Endodermal cell (in vitro differentiated cells): ENCODE results near the gene NUBPL. TPM values are rescaled to one million over a fixed set of nuclear protein-coding genes. Genes with fewer than 3 reads are reported as not detected.

Experiments
- DNase-seq: peaks from one replicate; pipeline ENCODE4 v3.0.0-alpha.2; 2017
- H3K27ac ChIP-seq: 2 replicates; pipeline ENCODE4 v1.5.1; 2013; ENCODE audit warnings: mild to moderate bottlenecking, low read depth, low read length, moderate library complexity
- H3K27me3 ChIP-seq: 2 replicates; pipeline ENCODE4 v1.6.1; 2013; ENCODE audit warnings: mild to moderate bottlenecking, low read length, moderate library complexity; ENCODE audit not compliant: insufficient read depth, control insufficient read depth, poor library complexity, severe bottlenecking
- H3K36me3 ChIP-seq: 2 replicates; pipeline ENCODE4 v1.7.0; 2013; ENCODE audit warnings: mild to moderate bottlenecking, low read length, moderate library complexity; ENCODE audit not compliant: control insufficient read depth, insufficient read depth
- H3K4me1 ChIP-seq: one replicate; pipeline ENCODE4 v1.7.0; 2013; ENCODE audit warnings: low read length; ENCODE audit not compliant: control insufficient read depth, insufficient read depth
- H3K4me3 ChIP-seq: 2 replicates; pipeline ENCODE4 v1.5.1; 2013; ENCODE audit warnings: mild to moderate bottlenecking, low read length, moderate library complexity
- H3K9ac ChIP-seq: 2 replicates; pipeline ENCODE4 v1.6.1; 2013; ENCODE audit warnings: mild to moderate bottlenecking, low read length, moderate library complexity; ENCODE audit not compliant: poor library complexity, severe bottlenecking; ENCODE audit errors: extremely low read depth
- H3K9me3 ChIP-seq: 2 replicates; pipeline ENCODE4 v1.6.1; 2013; ENCODE audit warnings: mild to moderate bottlenecking, low read length, moderate library complexity; ENCODE audit not compliant: control insufficient read depth
- H3K27ac Mint-ChIP-seq: 2 replicates; pipeline ENCODE4 v1.8.0; 2020; ENCODE audit warnings: mixed read lengths
- H3K27me3 Mint-ChIP-seq: 2 replicates; pipeline ENCODE4 v1.8.0; 2021; ENCODE audit warnings: mild to moderate bottlenecking, mixed read lengths; ENCODE audit not compliant: insufficient read depth
- H3K36me3 Mint-ChIP-seq: 2 replicates; pipeline ENCODE4 v1.8.0; 2020; ENCODE audit warnings: low read depth, mixed read lengths
- H3K4me1 Mint-ChIP-seq: 2 replicates; pipeline ENCODE4 v1.8.0; 2020; ENCODE audit warnings: mixed read lengths
- H3K4me3 Mint-ChIP-seq: 2 replicates; pipeline ENCODE4 v1.8.0; 2020; ENCODE audit warnings: mild to moderate bottlenecking, moderate library complexity, mixed read lengths
- H3K9me3 Mint-ChIP-seq: 2 replicates; pipeline ENCODE4 v1.8.0; 2020; ENCODE audit warnings: mild to moderate bottlenecking, mixed read lengths
- CTCF ChIP-seq: fragments of 200-600 bp; sonication (generic); conservative IDR thresholded peaks from 2 replicates; pipeline ENCODE4 v1.5.0; 2021; ENCODE audit warnings: antibody characterized with exemption, mild to moderate bottlenecking
- WGBS, 2 experiments: methylation state at CpG; one replicate each; pipeline versions ENCODE4 v1.1.5 to v1.1.7; 2013; ENCODE audit warnings: missing lambda C conversion rate in 2 of 2, mixed read lengths in 1 of 2; ENCODE audit not compliant: insufficient coverage in 1 of 2, insufficient read length in 1 of 2; 5-methylcytosine and 5-hydroxymethylcytosine counted together
- total RNA-seq, 2 donors: library from RNA; stranded (reverse); fragmentation: NEBNext Ultra II Directional in 1 of 2; extraction: Animal tissue kit (Norgen Biotek cat#: 25700) in 1 of 2; gene quantifications; 2 replicates in 1 of 2; 3 replicates in 1 of 2; pipeline ENCODE4 v1.2.1, GENCODE V29; 2021

NUBPL gene
- total RNA-seq, 2 donors from 2014 or later = 12.2 to 14.0 TPM

- Histone ChIP-seq H3K27ac (no peak overlapping the region), H3K27me3 (no peaks in the 10 kb centered on the region), H3K4me3 (no peak overlapping the region), H3K36me3 (no peaks in the 10 kb centered on the region), H3K4me1 (peaks cover 4% of the 10 kb centered on the region), H3K9ac (no peak overlapping the region), H3K9me3 (no peaks in the 10 kb centered on the region)
- no peak for DNase-seq
- no peak overlapping the region for H3K4me3 Mint-ChIP-seq
- H3K4me1 Mint-ChIP-seq = peaks cover 23% of the 10 kb centered on the region
- no peak for TF ChIP-seq CTCF
- no peaks in the 10 kb centered on the region for H3K9me3 Mint-ChIP-seq
- peaks cover 8% of the 10 kb centered on the region for H3K36me3 Mint-ChIP-seq
- no peaks in the 10 kb centered on the region for H3K27me3 Mint-ChIP-seq
- no peak overlapping the region for H3K27ac Mint-ChIP-seq
- 86 to 89% methylated on average over 1 to 3 of the region's 3 CpGs for WGBS, 2 experiments
Observed at GRCh38 chr14:31580234-31580633, 19.0 kb downstream of the NUBPL start.

- Histone ChIP-seq H3K9ac (no peak overlapping the region), H3K9me3 (no peaks in the 10 kb centered on the region), H3K4me1 (peaks cover 4% of the 10 kb centered on the region), H3K4me3 (no peak overlapping the region), H3K36me3 (no peaks in the 10 kb centered on the region), H3K27me3 (no peaks in the 10 kb centered on the region), H3K27ac (no peak overlapping the region)
- TF ChIP-seq CTCF = no peak
- Mint-ChIP-seq H3K4me1 (peaks cover 23% of the 10 kb centered on the region), H3K27me3 (no peaks in the 10 kb centered on the region), H3K9me3 (no peaks in the 10 kb centered on the region), H3K36me3 (peaks cover 4% of the 10 kb centered on the region), H3K27ac (no peak overlapping the region), H3K4me3 (no peak overlapping the region)
- WGBS, 2 experiments = 80 to 89% methylated on average over 1 of the region's 1 CpG
- no peak for DNase-seq
Observed at GRCh38 chr14:31582286-31582691, 21.1 kb downstream of the NUBPL start.

DNA sequence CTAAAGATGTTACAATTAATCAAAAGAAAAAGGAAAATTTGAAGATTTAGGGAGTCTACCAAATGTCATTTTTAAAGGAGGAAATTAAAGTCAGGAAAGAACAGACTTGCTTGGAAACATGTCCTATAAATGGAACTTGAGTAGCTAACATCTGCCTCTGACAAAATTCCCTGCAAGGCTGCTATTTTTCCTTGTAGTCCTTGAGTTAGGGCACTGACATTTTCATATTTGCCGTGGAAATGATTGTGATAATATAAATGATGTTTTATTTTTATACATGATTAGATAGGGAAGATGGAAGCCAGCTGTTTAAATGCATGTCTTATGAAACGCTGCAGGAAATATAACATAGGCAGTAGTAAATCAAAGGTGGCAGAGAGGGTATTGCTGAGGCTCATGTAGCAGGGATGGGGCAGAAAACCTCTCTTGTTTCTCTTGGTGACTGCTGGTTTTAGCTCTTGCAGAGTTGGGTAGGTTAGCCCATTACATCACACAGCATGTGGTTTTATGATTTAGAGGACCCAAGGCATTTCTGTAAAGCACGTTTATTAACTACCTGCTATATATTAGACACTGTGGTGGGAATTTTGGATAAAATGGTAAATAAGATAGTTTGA lies 21.7 kb downstream of the NUBPL start:
- H3K9ac ChIP-seq = no peak overlapping the region
- 83 to 89% methylated on average over 1 to 2 of the region's 3 CpGs for WGBS, 2 experiments
- H3K9me3 Mint-ChIP-seq = no peaks in the 10 kb centered on the region
- H3K27ac Mint-ChIP-seq = no peak overlapping the region
- no peak overlapping the region for H3K4me3 Mint-ChIP-seq
- no peaks in the 10 kb centered on the region for H3K27me3 Mint-ChIP-seq
- H3K36me3 Mint-ChIP-seq = peaks cover 3% of the 10 kb centered on the region
- no peak for TF ChIP-seq CTCF
- no peaks in the 10 kb centered on the region for H3K36me3 ChIP-seq
- DNase-seq = no peak
- peaks cover 4% of the 10 kb centered on the region for H3K4me1 ChIP-seq
- H3K27ac ChIP-seq = no peak overlapping the region
- no peak overlapping the region for H3K4me3 ChIP-seq
- peaks cover 23% of the 10 kb centered on the region for H3K4me1 Mint-ChIP-seq
- H3K27me3 ChIP-seq = no peaks in the 10 kb centered on the region
- no peaks in the 10 kb centered on the region for H3K9me3 ChIP-seq
